GM12878 (cell line): ENCODE measurements around the gene PTPRM. TPM values are rescaled to one million over a fixed set of nuclear protein-coding genes. Genes with fewer than 3 reads are reported as not detected.

Experiments used
- ATAC-seq: fragments of 200-7000 bp; cut with Tn5 transposase; 3 replicates; pipeline ENCODE4 v1.9.1; 2020; ENCODE audit warnings: mild to moderate bottlenecking, moderate library complexity
- BruUV-seq: library from RNA; stranded (reverse); fragments of 400-500 nt; replicated peaks from 2 replicates; lab custom pipeline; 2021; lab: Mats Ljungman, UMichigan
- CTCF ChIA-PET: fragments of 300-600 bp; sonication (Branson Sonifier 250); formaldehyde crosslinking; extraction: SDS; loops from one replicate; lab custom pipeline; 2021; ENCODE audit warnings: inconsistent platforms; lab: Yijun Ruan, JAX
- POLR2A ChIA-PET: fragments of 350-600 bp; formaldehyde crosslinking; extraction: SDS; loops from one replicate; lab custom pipeline; 2021; ENCODE audit warnings: inconsistent platforms; lab: Charles Lee
- RAD21 ChIA-PET: fragments of 300-600 bp; sonication (Branson Sonifier 250); formaldehyde crosslinking; loops from one replicate; lab custom pipeline; 2023; ENCODE audit warnings: antibody characterized with exemption; ENCODE audit not compliant: unreplicated experiment; lab: Charles Lee
- SMC1A ChIA-PET: fragments of 300-600 bp; sonication (Branson Sonifier 250); formaldehyde crosslinking; loops from one replicate; lab custom pipeline; 2023; ENCODE audit not compliant: unreplicated experiment, uncharacterized antibody; lab: Charles Lee
- DNase-seq: peaks from one replicate; pipeline ENCODE4 v3.0.0-alpha.2; 2011; ENCODE audit warnings: low read depth, low spot score
- FAIRE-seq: peaks from 3 replicates; lab custom pipeline; 2011; peaks lifted over from hg19 to GRCh38; lab: Jason Lieb, UNC
- H2AFZ ChIP-seq: 2 replicates; pipeline ENCODE4 v1.6.0; 2011; ENCODE audit warnings: low read depth, low read length, control low read depth; ENCODE audit not compliant: control insufficient read depth
- H3K27ac ChIP-seq: 2 replicates; pipeline ENCODE4 v1.5.1; 2011; ENCODE audit warnings: control low read depth; ENCODE audit not compliant: control insufficient read depth, insufficient read depth
- H3K27me3 ChIP-seq, 2 experiments: replicated peaks in 1 of 2; 2 replicates each; pipeline versions ENCODE4 v1.6.0 to v1.6.1; 2011; ENCODE audit warnings: low read length in 1 of 2; ENCODE audit not compliant: control insufficient read depth in 2 of 2, insufficient read depth in 2 of 2
- H3K36me3 ChIP-seq, 2 experiments: 2 replicates each; pipeline ENCODE4 v1.5.1; 2011; ENCODE audit warnings: low read length in 1 of 2; ENCODE audit not compliant: control insufficient read depth in 2 of 2, insufficient read depth in 2 of 2
- H3K4me1 ChIP-seq: 2 replicates; pipeline ENCODE4 v1.6.1; 2011; ENCODE audit warnings: mild to moderate bottlenecking, low read length, moderate library complexity, mixed read lengths; ENCODE audit not compliant: control insufficient read depth, insufficient read depth
- H3K4me2 ChIP-seq: 2 replicates; pipeline ENCODE4 v1.6.0; 2011; ENCODE audit warnings: control low read depth; ENCODE audit not compliant: control insufficient read depth, insufficient read depth
- H3K4me3 ChIP-seq: fragments of 200-600 bp; sonication (generic); 2 replicates; pipeline ENCODE4 v1.5.1; 2016
- H3K79me2 ChIP-seq: 2 replicates; pipeline ENCODE4 v1.6.0; 2011; ENCODE audit warnings: low read length; ENCODE audit not compliant: control insufficient read depth, insufficient read depth
- H3K9ac ChIP-seq: 2 replicates; pipeline ENCODE4 v1.8.0; 2011; ENCODE audit warnings: low read length, control low read depth, mixed read lengths; ENCODE audit not compliant: control insufficient read depth, insufficient read depth
- H3K9me3 ChIP-seq: replicated peaks from 3 replicates; pipeline ENCODE4 v1.5.1; 2011; ENCODE audit warnings: mild to moderate bottlenecking, low read length; ENCODE audit not compliant: control insufficient read depth, insufficient read depth
- H4K20me1 ChIP-seq: 2 replicates; pipeline ENCODE4 v1.6.0; 2011; ENCODE audit not compliant: control insufficient read depth, insufficient read depth
- CBX5 ChIP-seq: sonication (generic); IDR thresholded peaks from 2 replicates; pipeline ENCODE4 v1.6.1; 2016; ENCODE audit warnings: low read depth, moderate library complexity, mild to moderate bottlenecking, inconsistent platforms
- FOXM1 ChIP-seq: IDR thresholded peaks from 2 replicates; pipeline ENCODE4 v1.6.1; 2012; ENCODE audit warnings: low read depth, mild to moderate bottlenecking, inconsistent platforms, low read length, moderate library complexity
- HCFC1 ChIP-seq: fragments of 150-350 bp; IDR thresholded peaks from 2 replicates; pipeline ENCODE4 v1.6.1; 2014; ENCODE audit warnings: low read length
- MEF2B ChIP-seq: fragments of 450-650 bp; IDR thresholded peaks from 2 replicates; pipeline ENCODE4 v1.6.1; 2018; ENCODE audit warnings: mild to moderate bottlenecking, moderate library complexity; ENCODE audit not compliant: partially characterized antibody, poor library complexity, severe bottlenecking
- PAX8 ChIP-seq: fragments of 450-650 bp; IDR thresholded peaks from 2 replicates; pipeline ENCODE4 v1.6.1; 2017; ENCODE audit warnings: mild to moderate bottlenecking, moderate library complexity
- SIN3A ChIP-seq: IDR thresholded peaks from 2 replicates; pipeline ENCODE4 v1.6.1; 2012; ENCODE audit warnings: low read depth, low read length, improper control_type of control experiment
- SPI1 ChIP-seq: IDR thresholded peaks from 2 replicates; pipeline ENCODE4 v1.6.1; 2011; ENCODE audit warnings: low read depth, mild to moderate bottlenecking, low read length, moderate library complexity, borderline replicate concordance; ENCODE audit not compliant: insufficient read depth
- USF2 ChIP-seq: IDR thresholded peaks from 2 replicates; pipeline ENCODE4 v1.6.1; 2011; ENCODE audit warnings: low read depth, low read length, improper control_type of control experiment, borderline replicate concordance
- ZBED1 ChIP-seq: IDR thresholded peaks from 2 replicates; pipeline ENCODE4 v1.6.1; 2016; ENCODE audit warnings: borderline replicate concordance
- WGBS: methylation state at CpG from one replicate; pipeline ENCODE4 v1.1.6; 2016; ENCODE audit warnings: low lambda C conversion rate; ENCODE audit not compliant: insufficient replicate concordance, insufficient coverage; ENCODE audit errors: missing lambda C conversion rate; 5-methylcytosine and 5-hydroxymethylcytosine counted together
- in situ Hi-C: fragments of 300-500 bp; cut with MboI; formaldehyde crosslinking; loops from 9 replicates; pipeline ENCODE4 v1.14.3; 2018; ENCODE audit warnings: mixed read lengths
- intact Hi-C: fragments of 100-400 bp; cut with micrococcal nuclease; formaldehyde crosslinking; loops from one replicate; pipeline ENCODE4 v1.14.2; 2022; ENCODE audit not compliant: unreplicated experiment
- polyA plus RNA-seq, 11 experiments: library from polyadenylated mRNA; depleted of rRNA in 4 of 11; unstranded in 6 of 11; stranded (reverse) in 5 of 11; fragments of >200 nt; fragmentation: Nextera tagmentation in 4 of 11; fragmentation: Illumina TruSeq in 1 of 11; extraction: Ambion mirVana in 4 of 11; extraction: Trizol in 1 of 11; gene quantifications; 1 replicate in 1 of 11; 2 replicates in 10 of 11; pipeline versions ENCODE4 v1.2.1 to v1.2.3, GENCODE V29; 2011 to 2016; ENCODE audit warnings: inconsistent platforms in 2 of 11, missing spikeins in 2 of 11, low read depth in 1 of 11
- total RNA-seq, 4 experiments: library from RNA; depleted of rRNA in 3 of 4; stranded (reverse); fragments of >200 nt in 3 of 4; fragmentation: Illumina TruSeq in 1 of 4; extraction: Trizol in 1 of 4; gene quantifications; 2 replicates each; pipeline versions ENCODE4 v1.2.1 to v1.2.3, GENCODE V29; 2013 to 2021

The PTPRM gene
- total and polyA plus RNA-seq, 10 of the 15 experiments (the other 5 are each of a cell fraction or from before 2014, with no cell fraction given) = 0.07 to 22.6 (median 0.60) TPM

- 0 out of 2 replicates have a peak, but pooled peaks have one; percentile 23 for TF ChIP-seq SPI1
- TF ChIP-seq HCFC1 = no peak
- no peak for TF ChIP-seq ZBED1
- no peak for TF ChIP-seq PAX8
- TF ChIP-seq USF2 = no peak
- no peak for TF ChIP-seq FOXM1
- no peak for TF ChIP-seq MEF2B
- no peak for TF ChIP-seq SIN3A
- TF ChIP-seq CBX5 = no peak
- TF ChIP-seq, all 136 proteins: peak for 1
- Histone ChIP-seq H3K9ac (no peak overlapping the region), H3K4me1 (no peaks in the 10 kb centered on the region), H3K36me3 (no peaks in the 10 kb centered on the region), H4K20me1 (no peaks in the 10 kb centered on the region), H3K79me2 (no peaks in the 10 kb centered on the region), H3K4me2 (no peak overlapping the region), H3K9me3 (no peaks in the 10 kb centered on the region; the same call in 2 of the 3 replicates), H3K27ac (no peak overlapping the region), H3K4me3 (no peak overlapping the region), H2AFZ (no peak overlapping the region), H3K27me3 (no peaks in the 10 kb centered on the region)
- DNase-seq (no peak), ATAC-seq (no peak), FAIRE-seq (no peak)
- WGBS = 75% methylated on average over 2 of the region's 2 CpGs
- in situ Hi-C loops = no loop called here
- BruUV-seq = no TSS peak
- ChIA-PET CTCF (no interaction called here), RAD21 (no interaction called here), SMC1A (no interaction called here), POLR2A (no interaction called here)
- intact Hi-C loops = no loop called here
Observed at GRCh38 chr18:7726522-7726921, 159.4 kb downstream of the PTPRM start.
